ENCODE measurements around the gene EIF1AD. TPM values are rescaled to one million over a fixed set of nuclear protein-coding genes. Genes with fewer than 3 reads are reported as not detected.
"Not testable (repeated sequence)": the region's sequence is repeated elsewhere in the genome, so short reads cannot be mapped to it uniquely, and the experiment has no call there.

EIF1AD gene
- total and polyA plus RNA-seq, 9 of the 15 experiments (the other 6 are each of a cell fraction or from before 2014, with no cell fraction given), result 50.1 to 98.8 (median 58.7) TPM

- ChIA-PET CTCF (ENCODE audit: low intra/inter-chr PET ratio) (no interaction called here), POLR2A (interaction anchor here (1.0 to 1.2 kb wide), 2 partner anchors 10 to 52 kb away, joined by 3 to 4 read pairs; partner anchors contain the start of genes FOSL1 and SART1)
- no peaks in the 10 kb centered on the region for H3K36me3 ChIP-seq (ENCODE audit: control insufficient read depth, insufficient read depth, low read length)
- ATAC-seq, result no peak
- no peak overlapping the region for H3K27ac ChIP-seq (ENCODE audit: extremely low read depth, low read depth, low read length)
- TF ChIP-seq NFIC (IDR thresholded peaks at IDR 0.05) (peak; percentile 43), SAP30 (IDR thresholded peaks at IDR 0.05; ENCODE audit: borderline replicate concordance, insufficient read depth, low read depth, low read length, poor library complexity, severe bottlenecking) (no peak)
- no peaks in the 10 kb centered on the region for H3K79me2 ChIP-seq (ENCODE audit: control insufficient read depth, insufficient read depth, low read length)
- no peak overlapping the region for H3K4me2 ChIP-seq (ENCODE audit: insufficient read depth, low read length)
- H3K9me1 ChIP-seq (ENCODE audit: control insufficient read depth, insufficient read depth, low read length), result no peaks in the 10 kb centered on the region
- H3K4me3 ChIP-seq, result no peak overlapping the region
- FAIRE-seq, result no peak
- H2AFZ ChIP-seq (ENCODE audit: low read depth, low read length), result no peak overlapping the region
- H3K27me3 ChIP-seq (ENCODE audit: control insufficient read depth in 2 of 2, insufficient read depth in 2 of 2, low read length in 2 of 2), result peaks cover 0 to 5% of the 10 kb centered on the region in 2 experiments; a peak in 1 of 5 replicates
- intact Hi-C loops (cut with micrococcal nuclease), result no loop called here
- DNase-seq (ENCODE audit: extremely low read depth in 1 of 4, low spot score in 3 of 4), result no peak
- no peaks in the 10 kb centered on the region for H4K20me1 ChIP-seq (replicated peaks; ENCODE audit: control insufficient read depth, insufficient read depth, low read length)
- peaks cover 0 to 14% of the 10 kb centered on the region in 2 experiments; a peak in 2 of 5 replicates for H3K4me1 ChIP-seq (replicated peaks in 1 of 2; ENCODE audit: control insufficient read depth in 2 of 2, insufficient read depth in 2 of 2, low read length in 2 of 2)
- H3K9ac ChIP-seq (ENCODE audit: insufficient read depth in 1 of 2, low read depth in 2 of 2, low read length in 2 of 2), result no peak overlapping the region
- no peaks in the 10 kb centered on the region for H3K9me3 ChIP-seq (replicated peaks; ENCODE audit: control insufficient read depth, insufficient read depth, low read depth, low read length)
- in situ Hi-C loops (cut with MboI), result no loop called here
- no TSS peak for BruUV-seq (replicated peaks)
- WGBS (ENCODE audit: insufficient coverage, low coverage, missing lambda C conversion rate), result 37% methylated on average over 6 of the region's 6 CpGs
These were observed 49.9 kb downstream of the EIF1AD start for GRCh38 chr11:65952052-65952521.

- intact Hi-C loops (cut with micrococcal nuclease); in situ Hi-C loops (cut with MboI); BruUV-seq (replicated peaks); H3K79me2 ChIP-seq (ENCODE audit: control insufficient read depth, insufficient read depth, low read length); H3K4me3 ChIP-seq; CTCF ChIA-PET (ENCODE audit: low intra/inter-chr PET ratio); H3K9ac ChIP-seq (ENCODE audit: insufficient read depth in 1 of 2, low read depth in 2 of 2, low read length in 2 of 2); FAIRE-seq; H3K27me3 ChIP-seq (ENCODE audit: control insufficient read depth in 2 of 2, insufficient read depth in 2 of 2, low read length in 2 of 2); H3K9me3 ChIP-seq (replicated peaks; ENCODE audit: control insufficient read depth, insufficient read depth, low read depth, low read length); H3K27ac ChIP-seq (ENCODE audit: extremely low read depth, low read depth, low read length); H3K36me3 ChIP-seq (ENCODE audit: control insufficient read depth, insufficient read depth, low read length); ATAC-seq; H3K4me2 ChIP-seq (ENCODE audit: insufficient read depth, low read length); H4K20me1 ChIP-seq (replicated peaks; ENCODE audit: control insufficient read depth, insufficient read depth, low read length); H2AFZ ChIP-seq (ENCODE audit: low read depth, low read length); DNase-seq (ENCODE audit: extremely low read depth in 1 of 4, low spot score in 3 of 4); H3K9me1 ChIP-seq (ENCODE audit: control insufficient read depth, insufficient read depth, low read length): not testable (repeated sequence)
- WGBS (ENCODE audit: insufficient coverage, low coverage, missing lambda C conversion rate), result 4% methylated on average over 2 of the region's 3 CpGs
- H3K4me1 ChIP-seq (replicated peaks in 1 of 2; ENCODE audit: control insufficient read depth in 2 of 2, insufficient read depth in 2 of 2, low read length in 2 of 2), result peaks cover 0 to 18% of the 10 kb centered on the region in 2 experiments; a peak in 2 of 5 replicates
- POLR2A ChIA-PET, result interaction anchor here (1.2 kb wide), 1 partner anchor 10 kb away, joined by 3 read pairs; the partner anchor contains the start of gene SART1
These were observed 50.3 kb downstream of the EIF1AD start for GRCh38 chr11:65951641-65952040.

Data from K562 (cell line).